Kidney (tissue), 14 donors: ENCODE results near the gene ERVW-1. TPM values are rescaled to one million over a fixed set of nuclear protein-coding genes. Genes with fewer than 3 reads are reported as not detected.
"Not testable (repeated sequence)": the region's sequence is repeated elsewhere in the genome, so short reads cannot be mapped to it uniquely, and the experiment has no call there.

Experiments used
- DNase-seq, 5 donors: peaks; one replicate each; pipeline ENCODE4 v3.0.0-alpha.2; 2013 to 2020
- FAIRE-seq: peaks from 2 replicates; lab custom pipeline; 2012; peaks lifted over from hg19 to GRCh38; lab: Jason Lieb, UNC
- H3K27ac ChIP-seq, 2 donors: one replicate each; pipeline ENCODE4 v1.7.0; 2013; ENCODE audit warnings: low read depth in 2 of 2, low read length in 2 of 2, inconsistent platforms in 1 of 2
- H3K27me3 ChIP-seq: one replicate; pipeline ENCODE4 v1.7.1; 2013; ENCODE audit warnings: low read length, inconsistent platforms; ENCODE audit not compliant: control insufficient read depth, insufficient read depth
- H3K36me3 ChIP-seq, 3 donors: one replicate each; pipeline versions ENCODE4 v1.7.0 to v1.7.1; 2013; ENCODE audit warnings: low read length in 3 of 3, control low read depth in 1 of 3, inconsistent platforms in 1 of 3; ENCODE audit not compliant: insufficient read depth in 3 of 3, control insufficient read depth in 2 of 3
- H3K4me1 ChIP-seq, 3 donors: one replicate each; pipeline versions ENCODE4 v1.7.0 to v1.7.1; 2013; ENCODE audit warnings: low read length in 3 of 3, inconsistent platforms in 1 of 3, low read depth in 1 of 3; ENCODE audit not compliant: control insufficient read depth in 2 of 3, insufficient read depth in 2 of 3
- H3K4me3 ChIP-seq, 3 donors: one replicate each; pipeline versions ENCODE4 v1.7.0 to v1.8.1; 2013; ENCODE audit warnings: low read length in 3 of 3, control low read depth in 1 of 3, inconsistent platforms in 1 of 3
- H3K9ac ChIP-seq, 3 donors: one replicate each; pipeline versions ENCODE4 v1.7.0 to v1.7.1; 2013; ENCODE audit warnings: low read length in 3 of 3, control low read depth in 1 of 3, inconsistent platforms in 1 of 3
- H3K9me3 ChIP-seq, 3 donors: one replicate each; pipeline versions ENCODE4 v1.7.0 to v1.7.1; 2013; ENCODE audit warnings: low read length in 3 of 3, control low read depth in 1 of 3, inconsistent platforms in 1 of 3; ENCODE audit not compliant: control insufficient read depth in 2 of 3, insufficient read depth in 1 of 3
- intact Hi-C: fragments of 100-400 bp; cut with DNase I; formaldehyde crosslinking; loops from one replicate; pipeline ENCODE4 v1.11.1; 2022
- polyA plus RNA-seq: library from polyadenylated mRNA; stranded (reverse); fragments of 350-450 nt; fragmentation: Illumina TruSeq; extraction: RNeasy Lipid Tissue Mini Kit (QIAGEN cat#74804); gene quantifications from one replicate; pipeline ENCODE4 v1.2.3, GENCODE V29; 2014; ENCODE audit warnings: low read depth, low replicate concordance; ENCODE audit not compliant: insufficient read depth
- total RNA-seq: library from RNA; stranded (reverse); fragmentation: NEBNext Ultra II Directional; extraction: Animal tissue kit (Norgen Biotek cat#: 25700); gene quantifications from one replicate; pipeline ENCODE4 v1.2.1, GENCODE V29; 2021
- TF ChIP-seq, protein P1 (sequence below): IDR thresholded peaks from 3 replicates; pipeline ENCODE4 v1.5.1; 2012; ENCODE audit warnings: mild to moderate bottlenecking, moderate library complexity, borderline replicate concordance; ENCODE audit not compliant: insufficient read depth; ENCODE audit errors: extremely low read depth
- donor health status: control.
- donor health status: control.
- donor health status: control.
- donor health status: control.
- donor health status: control.
- donor health status: DM: yes; HTN: yes; CAD: no.
- donor health status: Normal renal cell carcinoma (clear cell type).

ERVW-1 gene
- total and polyA plus RNA-seq, 2 donors from 2014 or later, result not detected

DNA sequence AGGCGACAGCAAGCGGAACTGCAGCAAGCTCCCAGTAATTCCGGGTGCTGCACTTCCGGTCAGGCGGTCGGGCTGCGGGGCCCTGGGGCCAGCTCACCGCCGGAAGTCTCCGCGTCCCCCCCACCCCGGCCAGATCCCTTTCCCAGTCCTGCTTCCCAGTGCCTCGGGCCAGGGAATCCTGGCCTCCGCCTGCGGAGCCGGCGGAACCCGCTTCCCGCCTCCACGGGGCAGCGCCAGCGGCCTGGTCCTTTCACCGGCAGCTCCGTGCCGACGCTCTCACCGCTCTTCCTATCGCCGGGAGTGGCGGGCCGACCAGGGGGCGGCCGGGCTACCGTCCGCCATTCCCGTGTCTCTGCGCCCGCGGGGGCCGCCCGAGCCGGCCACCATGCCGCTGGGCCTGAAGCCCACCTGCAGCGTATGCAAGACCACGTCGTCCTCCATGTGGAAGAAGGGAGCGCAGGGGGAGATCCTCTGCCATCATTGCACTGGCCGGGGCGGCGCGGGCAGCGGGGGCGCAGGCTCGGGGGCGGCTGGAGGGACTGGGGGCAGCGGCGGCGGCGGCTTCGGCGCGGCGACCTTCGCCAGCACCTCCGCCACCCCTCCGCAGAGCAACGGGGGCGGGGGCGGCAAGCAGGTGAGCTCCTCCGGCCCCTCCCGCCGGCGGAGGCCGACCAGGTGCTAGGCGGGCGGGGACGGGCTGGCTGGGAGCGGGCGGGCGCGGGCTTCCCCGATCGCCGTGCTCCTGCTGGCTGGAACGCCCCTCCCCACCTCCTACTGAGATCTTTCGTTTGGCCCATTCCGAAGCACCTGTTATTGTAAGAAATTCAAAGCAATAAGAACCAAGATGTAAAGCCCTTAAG, 30.2 kb downstream of the ERVW-1 start, which contains the start of gene GATAD1:
TSS of gene GATAD1 (plus strand) at position 138 of the 860 bp plus-strand sequence. CDS start at position 386, 248 bp downstream.
- peak within 1 kb of the TSS; percentile 77 to 98 (median 84) for H3K9ac ChIP-seq
- no peaks in the 10 kb centered on the region for H3K27me3 ChIP-seq
- FAIRE-seq (no peak), DNase-seq (peak; percentile 95 to 98 (median 97))
- peak within 1 kb of the TSS; percentile 87 to 93 for H3K27ac ChIP-seq
- peaks cover 14 to 26% (median 17%) of the 10 kb centered on the region in 3 donors for H3K36me3 ChIP-seq
- H3K4me3 ChIP-seq, result peak within 1 kb of the TSS; percentile 73 to 90 (median 86)
- intact Hi-C loops, result no loop called here
- peaks cover 0 to 4% (median 0%) of the 10 kb centered on the region in 3 donors for H3K4me1 ChIP-seq
- H3K9me3 ChIP-seq, result no peaks in the 10 kb centered on the region
- TF ChIP-seq, protein P1, sequence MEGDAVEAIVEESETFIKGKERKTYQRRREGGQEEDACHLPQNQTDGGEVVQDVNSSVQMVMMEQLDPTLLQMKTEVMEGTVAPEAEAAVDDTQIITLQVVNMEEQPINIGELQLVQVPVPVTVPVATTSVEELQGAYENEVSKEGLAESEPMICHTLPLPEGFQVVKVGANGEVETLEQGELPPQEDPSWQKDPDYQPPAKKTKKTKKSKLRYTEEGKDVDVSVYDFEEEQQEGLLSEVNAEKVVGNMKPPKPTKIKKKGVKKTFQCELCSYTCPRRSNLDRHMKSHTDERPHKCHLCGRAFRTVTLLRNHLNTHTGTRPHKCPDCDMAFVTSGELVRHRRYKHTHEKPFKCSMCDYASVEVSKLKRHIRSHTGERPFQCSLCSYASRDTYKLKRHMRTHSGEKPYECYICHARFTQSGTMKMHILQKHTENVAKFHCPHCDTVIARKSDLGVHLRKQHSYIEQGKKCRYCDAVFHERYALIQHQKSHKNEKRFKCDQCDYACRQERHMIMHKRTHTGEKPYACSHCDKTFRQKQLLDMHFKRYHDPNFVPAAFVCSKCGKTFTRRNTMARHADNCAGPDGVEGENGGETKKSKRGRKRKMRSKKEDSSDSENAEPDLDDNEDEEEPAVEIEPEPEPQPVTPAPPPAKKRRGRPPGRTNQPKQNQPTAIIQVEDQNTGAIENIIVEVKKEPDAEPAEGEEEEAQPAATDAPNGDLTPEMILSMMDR, result peak; percentile 90

DNA sequence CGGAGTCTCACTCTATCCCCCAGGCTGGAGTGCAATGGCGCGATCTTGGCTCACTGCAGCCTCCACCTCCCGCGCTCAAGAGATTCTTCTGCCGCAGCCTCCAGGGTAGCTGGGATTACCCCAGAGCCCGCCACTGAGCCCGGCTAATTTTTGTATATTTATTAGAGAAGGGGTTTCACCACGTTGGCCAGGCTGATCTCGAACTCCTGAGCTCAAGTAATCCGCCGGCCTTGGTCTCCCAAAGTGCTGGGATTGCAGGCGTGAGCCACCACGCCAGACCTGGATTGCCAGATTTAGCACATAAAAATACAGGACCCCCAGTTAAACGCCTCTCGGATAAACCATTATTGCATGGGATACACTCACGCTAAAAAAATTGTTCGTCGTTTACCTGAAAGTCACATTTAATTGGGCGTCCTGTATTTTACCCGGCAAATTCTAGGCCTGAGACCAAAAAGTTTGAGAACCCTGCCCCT, 30.8 kb downstream of the ERVW-1 start:
- Histone ChIP-seq H3K4me3 (peak overlapping the region in 2 of 3 donors; percentile 67 to 73), H3K9ac (peak overlapping the region in 1 of 3 donors; percentile 45), H3K4me1 (peaks cover 0 to 4% (median 0%) of the 10 kb centered on the region in 3 donors), H3K27ac (no peak overlapping the region), H3K27me3 (no peaks in the 10 kb centered on the region), H3K9me3 (no peaks in the 10 kb centered on the region), H3K36me3 (peaks cover 8 to 20% (median 17%) of the 10 kb centered on the region in 3 donors)
- intact Hi-C loops, result no loop called here
- DNase-seq, result no peak
- FAIRE-seq, result peak; percentile 55
- TF ChIP-seq, protein P1, result no peak

DNA sequence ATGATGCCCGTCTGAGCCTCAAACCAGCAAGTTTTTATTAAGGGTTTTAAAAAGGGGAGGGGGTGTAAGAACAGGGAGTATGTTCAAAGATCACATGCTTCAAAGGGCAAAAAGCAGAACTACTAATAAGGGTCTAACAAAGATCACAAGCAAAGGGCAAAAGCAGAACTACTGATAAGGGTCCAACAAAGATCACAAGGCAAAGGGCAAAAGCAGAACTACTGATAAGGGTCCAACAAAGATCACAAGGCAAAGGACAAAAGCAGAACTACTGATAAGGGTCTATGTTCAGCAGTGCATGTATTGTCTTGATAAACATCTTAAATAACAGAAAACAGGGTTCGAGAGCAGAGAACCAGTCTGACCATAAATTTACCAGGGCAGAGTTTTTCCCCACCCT, 35.0 kb downstream of the ERVW-1 start:
- FAIRE-seq, H3K4me1 ChIP-seq, intact Hi-C loops, H3K36me3 ChIP-seq, H3K9ac ChIP-seq, H3K27me3 ChIP-seq, DNase-seq, H3K9me3 ChIP-seq, H3K4me3 ChIP-seq, H3K27ac ChIP-seq: not testable (repeated sequence)

DNA sequence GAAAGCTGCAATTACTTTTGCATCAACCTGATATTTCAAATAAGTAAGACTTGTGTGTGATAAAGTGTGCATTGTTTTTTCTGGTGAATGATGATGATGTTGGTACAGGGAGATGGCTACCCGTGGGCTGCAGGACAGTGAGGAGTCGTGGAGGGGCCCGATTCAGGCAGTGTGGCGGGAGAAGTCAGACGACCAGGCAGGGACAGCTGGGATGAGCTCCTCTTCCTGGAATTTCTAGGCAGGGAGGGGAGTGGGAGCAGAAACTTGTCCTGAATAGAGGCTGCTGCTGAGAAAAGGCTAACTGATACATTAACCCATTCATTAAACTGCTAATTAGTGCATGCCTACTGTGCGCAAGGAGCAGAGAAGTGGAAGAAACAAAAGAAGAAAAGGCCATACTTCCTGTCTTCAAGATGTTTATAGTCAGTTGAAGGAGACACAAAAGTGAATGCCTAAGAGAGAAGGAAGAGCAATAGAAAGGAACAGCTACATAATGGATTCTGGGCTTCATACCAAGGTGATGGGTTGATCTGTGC, 39.7 kb downstream of the ERVW-1 start:
- Histone ChIP-seq H3K36me3 (no peaks in the 10 kb centered on the region), H3K27ac (no peak overlapping the region), H3K9me3 (no peaks in the 10 kb centered on the region), H3K4me3 (no peak overlapping the region), H3K27me3 (no peaks in the 10 kb centered on the region), H3K9ac (no peak overlapping the region), H3K4me1 (no peaks in the 10 kb centered on the region)
- intact Hi-C loops, result no loop called here
- TF ChIP-seq, protein P1, result no peak
- DNase-seq (no peak), FAIRE-seq (no peak)
